ENCODE data around the gene PARL. TPM values are rescaled to one million over a fixed set of nuclear protein-coding genes. Genes with fewer than 3 reads are reported as not detected.

Gene PARL
- total and polyA plus RNA-seq, 9 of the 15 experiments (the other 6 are each of a cell fraction or from before 2014, with no cell fraction given) = 39.5 to 82.4 (median 57.4) TPM

- peak; percentile 71 for TF ChIP-seq REST (IDR thresholded peaks at IDR 0.05; ENCODE audit: borderline replicate concordance)
- no peak for TF ChIP-seq REST (CRISPR knock-in tag; IDR thresholded peaks at IDR 0.05; ENCODE audit: low read depth)
- TF ChIP-seq CTCF (IDR thresholded peaks at IDR 0.05 in 2 of 3, conservative IDR thresholded peaks at IDR 0.05 in 1 of 3; ENCODE audit: insufficient read depth in 2 of 3, low read depth in 1 of 3, low read length in 3 of 3) = peak; percentile 79 to 95 (median 83)
- no peak for TF ChIP-seq SRSF3 (IDR thresholded peaks at IDR 0.05; ENCODE audit: insufficient read depth, low read length)
- TF ChIP-seq KLF16 (IDR thresholded peaks at IDR 0.05) = no peak
- peak; percentile 55 for TF ChIP-seq DEAF1 (CRISPR knock-in tag; IDR thresholded peaks at IDR 0.05)
Measured at GRCh38 chr3:183895296-183895695, 10.6 kb upstream of the PARL start (continued).
